Neutrophil (primary cell): ENCODE results near the gene SRP9.
"Not testable (repeated sequence)": the region's sequence is repeated elsewhere in the genome, so short reads cannot be mapped to it uniquely, and the experiment has no call there.

Source experiments
- H3K27ac ChIP-seq: fragments of 200-600 bp; sonication (generic); 2 replicates; pipeline ENCODE4 v1.5.1; 2016; ENCODE audit warnings: mild to moderate bottlenecking, moderate library complexity
- H3K27me3 ChIP-seq: fragments of 200-600 bp; sonication (generic); 2 replicates; pipeline ENCODE4 v1.6.0; 2016; ENCODE audit warnings: mild to moderate bottlenecking
- H3K36me3 ChIP-seq: fragments of 200-600 bp; sonication (generic); 2 replicates; pipeline ENCODE4 v1.5.1; 2017
- H3K4me1 ChIP-seq, 2 experiments: fragments of 200-600 bp in 1 of 2; sonication (generic) in 1 of 2; 1 replicate in 1 of 2; 2 replicates in 1 of 2; pipeline versions ENCODE4 v1.5.1 to v1.6.1; 2013 to 2016; ENCODE audit warnings: low read depth in 1 of 2, low read length in 1 of 2, mild to moderate bottlenecking in 1 of 2, moderate library complexity in 1 of 2; ENCODE audit not compliant: control insufficient read depth in 1 of 2, insufficient read depth in 1 of 2
- H3K4me3 ChIP-seq, 2 experiments: fragments of 200-600 bp in 1 of 2; sonication (generic) in 1 of 2; 1 replicate in 1 of 2; 2 replicates in 1 of 2; pipeline ENCODE4 v1.5.1; 2013 to 2016; ENCODE audit warnings: low read depth in 1 of 2, low read length in 1 of 2, mild to moderate bottlenecking in 1 of 2, moderate library complexity in 1 of 2
- H3K9me3 ChIP-seq: fragments of 200-600 bp; sonication (generic); 2 replicates; pipeline ENCODE4 v1.5.1; 2016
- TF ChIP-seq, protein P1 (sequence below): fragments of 200-600 bp; sonication (generic); IDR thresholded peaks from 2 replicates; pipeline ENCODE4 v1.5.1; 2016; ENCODE audit warnings: antibody characterized with exemption

SRP9 gene

DNA sequence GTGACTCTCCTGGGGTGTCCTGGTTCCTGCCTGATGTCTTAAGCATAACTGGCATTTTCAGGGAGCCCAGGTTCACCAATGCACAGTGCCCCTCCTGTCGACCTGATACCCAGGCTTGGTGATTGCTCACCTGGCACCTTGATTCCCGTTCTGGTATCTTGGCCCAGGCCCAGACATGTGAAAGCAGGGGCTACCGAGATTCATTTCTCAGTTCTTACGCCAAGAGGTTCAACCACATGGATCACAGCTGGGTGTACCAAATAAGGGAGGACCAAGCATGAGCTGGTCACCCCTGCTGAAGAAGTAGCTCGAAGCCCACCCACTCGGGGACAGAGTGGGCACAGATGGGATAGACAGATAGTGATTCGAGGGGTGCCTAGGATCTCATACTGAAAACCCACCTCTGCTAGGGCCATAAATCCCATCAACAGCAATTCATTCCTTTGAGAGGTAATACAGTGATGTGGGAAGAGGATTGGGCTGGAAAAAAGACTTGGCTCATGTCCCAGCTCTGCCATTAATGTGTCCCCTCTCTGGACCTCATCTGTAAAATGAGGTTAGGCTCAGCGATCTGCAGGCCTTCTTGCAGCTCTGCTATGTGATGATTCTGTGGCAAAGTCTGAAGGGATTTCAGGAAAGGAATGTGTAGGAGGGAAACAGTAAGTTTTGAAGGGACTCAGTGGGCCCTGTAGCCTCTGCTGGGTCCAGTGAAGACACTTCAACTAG is 35.0 kb downstream of the SRP9 start:
- Histone ChIP-seq H3K9me3 (no peaks in the 10 kb centered on the region), H3K4me1 (peaks cover 29 to 39% of the 10 kb centered on the region in 2 experiments), H3K36me3 (no peaks in the 10 kb centered on the region), H3K27me3 (no peaks in the 10 kb centered on the region), H3K27ac (peak overlapping the region; percentile 37), H3K4me3 (no peak overlapping the region)
- TF ChIP-seq, protein P1, sequence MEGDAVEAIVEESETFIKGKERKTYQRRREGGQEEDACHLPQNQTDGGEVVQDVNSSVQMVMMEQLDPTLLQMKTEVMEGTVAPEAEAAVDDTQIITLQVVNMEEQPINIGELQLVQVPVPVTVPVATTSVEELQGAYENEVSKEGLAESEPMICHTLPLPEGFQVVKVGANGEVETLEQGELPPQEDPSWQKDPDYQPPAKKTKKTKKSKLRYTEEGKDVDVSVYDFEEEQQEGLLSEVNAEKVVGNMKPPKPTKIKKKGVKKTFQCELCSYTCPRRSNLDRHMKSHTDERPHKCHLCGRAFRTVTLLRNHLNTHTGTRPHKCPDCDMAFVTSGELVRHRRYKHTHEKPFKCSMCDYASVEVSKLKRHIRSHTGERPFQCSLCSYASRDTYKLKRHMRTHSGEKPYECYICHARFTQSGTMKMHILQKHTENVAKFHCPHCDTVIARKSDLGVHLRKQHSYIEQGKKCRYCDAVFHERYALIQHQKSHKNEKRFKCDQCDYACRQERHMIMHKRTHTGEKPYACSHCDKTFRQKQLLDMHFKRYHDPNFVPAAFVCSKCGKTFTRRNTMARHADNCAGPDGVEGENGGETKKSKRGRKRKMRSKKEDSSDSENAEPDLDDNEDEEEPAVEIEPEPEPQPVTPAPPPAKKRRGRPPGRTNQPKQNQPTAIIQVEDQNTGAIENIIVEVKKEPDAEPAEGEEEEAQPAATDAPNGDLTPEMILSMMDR: no peak

DNA sequence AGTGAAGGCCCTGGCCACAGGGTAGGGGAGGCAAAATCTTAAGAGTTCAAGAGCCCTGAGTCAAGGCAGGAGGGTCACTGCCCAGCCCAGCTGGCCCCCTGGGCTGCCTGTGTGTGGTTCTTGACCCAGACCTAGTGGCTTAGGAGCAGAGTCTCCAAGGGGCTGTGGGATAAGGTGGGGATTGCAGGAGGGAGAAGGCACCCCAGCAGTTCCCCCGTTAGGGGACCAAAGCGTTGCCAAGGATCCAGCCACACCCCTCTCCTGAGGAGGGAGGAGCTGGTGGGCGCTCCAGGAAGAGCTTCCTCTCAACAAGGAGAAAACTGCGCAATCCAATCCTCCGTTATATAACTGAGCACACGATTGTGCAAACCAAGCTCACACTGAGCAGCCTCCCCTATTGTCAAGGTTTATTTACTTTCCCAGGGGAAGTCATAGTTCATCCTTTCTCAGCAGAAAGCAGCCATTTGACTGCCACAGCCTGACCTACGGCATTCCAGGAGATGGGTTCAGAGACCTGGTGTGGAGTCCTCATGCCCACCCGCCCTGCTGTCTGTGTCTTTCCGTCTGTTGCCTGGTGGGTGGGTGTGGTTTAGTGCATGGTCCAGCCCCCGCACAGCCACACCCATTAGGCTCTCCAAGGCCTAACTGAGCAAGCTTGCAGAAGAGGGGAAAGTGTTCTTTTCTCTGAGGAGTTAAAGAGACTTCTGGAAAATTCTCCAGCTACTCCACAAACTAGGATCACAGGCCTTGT is 35.8 kb downstream of the SRP9 start:
- Histone ChIP-seq H3K4me1 (peaks cover 29 to 39% of the 10 kb centered on the region in 2 experiments), H3K27ac (peak overlapping the region; percentile 37), H3K27me3 (no peaks in the 10 kb centered on the region), H3K9me3 (no peaks in the 10 kb centered on the region), H3K4me3 (peak overlapping the region; percentile 19 to 23), H3K36me3 (no peaks in the 10 kb centered on the region)
- TF ChIP-seq, protein P1: no peak

DNA sequence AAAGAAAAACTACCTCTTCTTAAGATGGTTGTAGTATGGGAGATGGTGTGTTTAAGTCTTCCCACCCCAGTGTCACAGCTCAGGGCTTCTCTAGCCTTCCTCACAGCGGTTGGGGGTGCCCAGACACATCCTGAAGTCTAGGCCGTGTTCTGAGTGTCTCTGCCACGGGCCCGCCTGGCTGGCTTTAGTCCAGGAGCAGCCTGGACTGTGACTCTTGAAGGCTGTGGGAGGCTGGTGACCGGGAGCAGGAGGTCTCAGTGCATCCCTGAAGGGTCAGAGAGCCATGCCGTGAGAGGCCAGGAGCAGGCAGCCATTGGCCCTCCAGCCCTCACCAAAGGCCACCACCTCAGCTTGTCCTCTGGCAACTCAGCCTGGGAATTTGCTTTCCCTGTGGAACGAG is 36.8 kb downstream of the SRP9 start:
- Histone ChIP-seq H3K27me3 (no peaks in the 10 kb centered on the region), H3K27ac (peak overlapping the region; percentile 37), H3K4me1 (peaks cover 29 to 39% of the 10 kb centered on the region in 2 experiments), H3K9me3 (no peaks in the 10 kb centered on the region), H3K4me3 (peak overlapping the region in 1 of 2 experiments; percentile 19), H3K36me3 (no peaks in the 10 kb centered on the region)
- TF ChIP-seq, protein P1: no peak

DNA sequence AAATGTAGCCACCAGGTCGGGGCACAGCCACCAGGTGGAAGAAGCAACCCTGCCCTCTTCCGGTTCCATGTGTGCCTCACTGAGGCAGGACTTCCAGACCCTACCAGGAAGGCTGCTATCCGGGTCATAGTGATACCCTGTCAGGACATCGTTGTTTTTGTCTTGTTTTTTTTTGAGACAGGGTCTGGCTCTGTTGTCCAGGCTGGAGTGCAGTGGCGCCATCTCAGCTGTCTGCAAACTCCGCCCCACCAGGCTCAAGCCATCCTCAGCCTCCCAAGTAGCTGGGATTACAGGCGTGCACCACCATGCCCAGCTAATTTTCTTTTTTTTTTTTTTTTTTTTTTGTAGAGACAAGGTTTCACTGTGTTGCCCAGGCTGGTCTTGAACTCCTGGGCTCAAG is 37.5 kb downstream of the SRP9 start:
- H3K9me3 ChIP-seq, H3K27me3 ChIP-seq, H3K36me3 ChIP-seq, H3K27ac ChIP-seq, H3K4me3 ChIP-seq: not testable (repeated sequence)
- peaks cover 24 to 33% of the 10 kb centered on the region in 2 experiments for H3K4me1 ChIP-seq

DNA sequence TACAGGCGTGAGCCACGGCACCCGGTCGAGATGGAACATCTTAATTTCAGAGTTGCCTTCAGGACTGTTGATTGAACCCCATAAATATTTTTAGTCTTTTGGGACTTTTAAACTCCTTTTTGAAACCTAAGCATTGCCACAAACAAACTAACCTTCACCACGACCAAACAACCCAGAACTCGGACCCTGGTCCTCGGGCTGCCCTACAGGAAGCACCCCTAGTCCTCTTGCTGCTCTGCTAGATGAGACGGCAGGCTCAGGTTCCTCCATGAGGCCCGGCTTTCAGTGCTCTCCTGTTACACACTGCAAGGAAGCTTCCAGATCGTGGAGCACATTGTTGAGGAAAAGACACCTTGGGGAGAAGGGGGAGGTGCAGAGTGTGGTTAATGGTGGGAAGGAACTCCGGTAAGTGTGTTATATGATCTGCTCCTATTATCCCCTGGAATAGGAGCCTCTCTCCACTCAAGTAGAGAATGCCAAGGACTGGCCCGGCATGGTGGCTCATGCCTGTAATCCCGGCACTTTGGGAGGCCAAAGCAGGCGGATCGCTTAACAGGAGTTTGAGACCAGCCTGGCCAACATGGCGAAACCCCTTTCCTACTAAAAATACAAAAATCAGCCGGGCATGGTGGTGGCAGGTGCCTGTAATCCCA is 38.0 kb downstream of the SRP9 start:
- Histone ChIP-seq H3K4me3 (no peak overlapping the region), H3K36me3 (no peaks in the 10 kb centered on the region), H3K27ac (no peak overlapping the region), H3K27me3 (no peaks in the 10 kb centered on the region), H3K9me3 (no peaks in the 10 kb centered on the region), H3K4me1 (peaks cover 23 to 28% of the 10 kb centered on the region in 2 experiments)
- TF ChIP-seq, protein P1: no peak
